A549 (cell line): ENCODE measurements around the gene DACH1. TPM values are rescaled to one million over a fixed set of nuclear protein-coding genes. Genes with fewer than 3 reads are reported as not detected.

ENCODE experiments used
- ATAC-seq, 2 experiments: fragments of 200-7000 bp in 1 of 2; fragments of >200 bp in 1 of 2; cut with Nextera tagmentation in 1 of 2; cut with Tn5 transposase in 1 of 2; 3 replicates each; pipeline versions ENCODE4 v1.8.0 to v1.9.1; 2018 to 2020; ENCODE audit warnings: mild to moderate bottlenecking in 1 of 2, moderate library complexity in 1 of 2
- CTCF ChIA-PET: fragments of 300-600 bp; sonication (Branson Sonifier 250); formaldehyde crosslinking; extraction: SDS; loops from one replicate; lab custom pipeline; 2021; ENCODE audit warnings: antibody characterized with exemption, inconsistent platforms; lab: Yijun Ruan, JAX
- POLR2A ChIA-PET: fragments of 350-600 bp; formaldehyde crosslinking; extraction: SDS; loops from one replicate; lab custom pipeline; 2021; ENCODE audit warnings: antibody characterized with exemption, inconsistent platforms; lab: Yijun Ruan, JAX
- DNase-seq, 2 experiments: peaks; one replicate each; pipeline versions ENCODE4 v3.0.0 to v3.0.0-alpha.2; 2011 to 2016; ENCODE audit warnings: low read depth in 1 of 2, low spot score in 1 of 2
- FAIRE-seq: peaks from 2 replicates; lab custom pipeline; 2011; peaks lifted over from hg19 to GRCh38; lab: Jason Lieb, UNC
- H3K27ac ChIP-seq, 2 experiments: fragments of >200 bp; sonication (Bioruptor Twin); formaldehyde crosslinking; 3 replicates each; pipeline ENCODE4 v1.5.1; 2016 to 2017
- H3K4me1 ChIP-seq: fragments of >200 bp; sonication (Bioruptor Twin); formaldehyde crosslinking; 3 replicates; pipeline ENCODE4 v1.6.1; 2016
- H3K4me2 ChIP-seq: fragments of >200 bp; sonication (Bioruptor Twin); formaldehyde crosslinking; 3 replicates; pipeline ENCODE4 v1.6.1; 2016
- H3K4me3 ChIP-seq: fragments of >200 bp; sonication (Bioruptor Twin); formaldehyde crosslinking; 3 replicates; pipeline ENCODE4 v1.5.1; 2016
- H3K9me3 ChIP-seq: fragments of >200 bp; sonication (Bioruptor Twin); formaldehyde crosslinking; 3 replicates; pipeline ENCODE4 v1.6.1; 2016
- BCL3 ChIP-seq: fragments of >200 bp; sonication (Bioruptor Twin); formaldehyde crosslinking; IDR thresholded peaks from 3 replicates; pipeline ENCODE4 v1.6.1; 2016
- CBX2 ChIP-seq: fragments of 200-600 bp; sonication (generic); IDR thresholded peaks from 2 replicates; pipeline ENCODE4 v1.6.1; 2016; ENCODE audit warnings: low read depth, mild to moderate bottlenecking, borderline replicate concordance
- CEBPB ChIP-seq, 2 experiments: fragments of >200 bp in 1 of 2; sonication (Bioruptor Twin) in 1 of 2; formaldehyde crosslinking in 1 of 2; IDR thresholded peaks; 2 replicates each; pipeline ENCODE4 v1.6.1; 2012 to 2016
- CHD4 ChIP-seq: fragments of 200-600 bp; sonication (generic); IDR thresholded peaks from 2 replicates; pipeline ENCODE4 v1.6.1; 2016; ENCODE audit warnings: antibody characterized with exemption, mild to moderate bottlenecking, borderline replicate concordance
- CTCF ChIP-seq: fragments of >200 bp; sonication (Bioruptor Twin); formaldehyde crosslinking; IDR thresholded peaks from 3 replicates; pipeline ENCODE4 v1.5.1; 2016
- EHMT2 ChIP-seq: fragments of 200-600 bp; sonication (generic); IDR thresholded peaks from 2 replicates; pipeline ENCODE4 v1.6.1; 2016; ENCODE audit warnings: antibody characterized with exemption, low read depth, mild to moderate bottlenecking, moderate library complexity
- ELK1 ChIP-seq: fragments of 150-350 bp; IDR thresholded peaks from 2 replicates; pipeline ENCODE4 v1.6.1; 2014; ENCODE audit warnings: low read depth, mild to moderate bottlenecking, low read length
- EP300 ChIP-seq, 2 experiments: fragments of >200 bp; sonication (Bioruptor Twin); formaldehyde crosslinking; IDR thresholded peaks; 2 replicates in 1 of 2; 3 replicates in 1 of 2; pipeline ENCODE4 v1.6.1; 2016 to 2017
- FOXS1 ChIP-seq: fragments of 250-450 bp; sonication (Bioruptor Pico); IDR thresholded peaks from 2 replicates; pipeline ENCODE4 v1.5.0; 2020; ENCODE audit warnings: mild to moderate bottlenecking, moderate library complexity
- GATA3 ChIP-seq: IDR thresholded peaks from 2 replicates; pipeline ENCODE4 v1.6.1; 2012; ENCODE audit warnings: borderline replicate concordance
- HDAC2 ChIP-seq: fragments of 200-600 bp; sonication (generic); IDR thresholded peaks from 2 replicates; pipeline ENCODE4 v1.6.1; 2016
- HES2 ChIP-seq: fragments of >200 bp; sonication (Bioruptor Twin); formaldehyde crosslinking; IDR thresholded peaks from 2 replicates; pipeline ENCODE4 v1.6.1; 2016
- HEYL ChIP-seq: fragments of 250-450 bp; sonication (Bioruptor Pico); IDR thresholded peaks from 2 replicates; pipeline ENCODE4 v1.8.0; 2021; ENCODE audit warnings: mild to moderate bottlenecking, moderate library complexity
- HOXA7 ChIP-seq: fragments of 250-450 bp; sonication (Bioruptor Pico); IDR thresholded peaks from 2 replicates; pipeline ENCODE4 v1.5.0; 2020; ENCODE audit warnings: mild to moderate bottlenecking, moderate library complexity
- HOXB13 ChIP-seq: fragments of 250-450 bp; sonication (Bioruptor Pico); IDR thresholded peaks from 2 replicates; pipeline ENCODE4 v1.5.0; 2020; ENCODE audit warnings: low read depth, mild to moderate bottlenecking, moderate library complexity
- HOXB5 ChIP-seq: fragments of 250-450 bp; sonication (Bioruptor Pico); IDR thresholded peaks from 2 replicates; pipeline ENCODE4 v1.5.0; 2020; ENCODE audit warnings: mild to moderate bottlenecking, moderate library complexity
- JUNB ChIP-seq: fragments of >200 bp; sonication (Bioruptor Twin); formaldehyde crosslinking; IDR thresholded peaks from 2 replicates; pipeline ENCODE4 v1.6.1; 2016
- MAFK ChIP-seq: fragments of 450-650 bp; IDR thresholded peaks from 2 replicates; pipeline ENCODE4 v1.6.1; 2014; ENCODE audit not compliant: partially characterized antibody
- MAX ChIP-seq: IDR thresholded peaks from 2 replicates; pipeline ENCODE4 v1.6.1; 2012
- NPAS2 ChIP-seq: fragments of 250-450 bp; sonication (Bioruptor Pico); IDR thresholded peaks from 2 replicates; pipeline ENCODE4 v1.8.0; 2022; ENCODE audit warnings: mild to moderate bottlenecking, moderate library complexity, borderline replicate concordance
- PBX3 ChIP-seq: IDR thresholded peaks from 2 replicates; pipeline ENCODE4 v1.6.1; 2012
- RARB ChIP-seq: fragments of 250-450 bp; sonication (Bioruptor Pico); IDR thresholded peaks from 2 replicates; pipeline ENCODE4 v1.8.0; 2021; ENCODE audit warnings: mild to moderate bottlenecking, moderate library complexity
- RCOR1 ChIP-seq: fragments of 150-350 bp; IDR thresholded peaks from 2 replicates; pipeline ENCODE4 v1.6.1; 2014; ENCODE audit warnings: antibody characterized with exemption, low read length, low read depth
- RFX5 ChIP-seq: fragments of 450-650 bp; IDR thresholded peaks from 2 replicates; pipeline ENCODE4 v1.7.1; 2014; ENCODE audit warnings: antibody characterized with exemption, mild to moderate bottlenecking, moderate library complexity
- SMC3 ChIP-seq: fragments of >200 bp; sonication (Bioruptor Twin); formaldehyde crosslinking; IDR thresholded peaks from 3 replicates; pipeline ENCODE4 v1.6.1; 2018; ENCODE audit warnings: inconsistent platforms
- ZFP36 ChIP-seq: fragments of 450-650 bp; IDR thresholded peaks from 2 replicates; pipeline ENCODE4 v1.6.1; 2014; ENCODE audit warnings: borderline replicate concordance; ENCODE audit not compliant: partially characterized antibody
- WGBS: methylation state at CpG from one replicate; pipeline ENCODE4 v1.1.6; 2017; ENCODE audit errors: missing lambda C conversion rate; 5-methylcytosine and 5-hydroxymethylcytosine counted together
- polyA plus RNA-seq, 4 experiments: library from polyadenylated mRNA; depleted of rRNA in 3 of 4; stranded (reverse); fragments of >200 nt; fragmentation: RNase III in 1 of 4; extraction: RNeasy Plus Mini Kit Qiagen cat#74134 plus additional on column Dnase treatment in 1 of 4; gene quantifications; 2 replicates in 3 of 4; 3 replicates in 1 of 4; pipeline ENCODE4 v1.2.3, GENCODE V29; 2011 to 2017

The DACH1 gene
- polyA plus RNA-seq, 2 of the 4 experiments (the other 2 are of a cell fraction): not detected

GRCh38 chr13:71619096-71619495 lies 247.9 kb downstream of the DACH1 start (continued):
- TF ChIP-seq MAX: no peak
- TF ChIP-seq CBX2: no peak

GRCh38 chr13:71618159-71618558 lies 248.8 kb downstream of the DACH1 start:
- H3K4me1 ChIP-seq: no peaks in the 10 kb centered on the region
- H3K4me2 ChIP-seq: no peak overlapping the region
- ChIA-PET CTCF (no interaction called here), POLR2A (no interaction called here)
- no peaks in the 10 kb centered on the region for H3K9me3 ChIP-seq
- no peak overlapping the region for H3K27ac ChIP-seq
- FAIRE-seq: no peak
- TF ChIP-seq ELK1 (no peak), RFX5 (no peak), RCOR1 (no peak), HEYL (no peak), HOXB5 (CRISPR knock-in tag) (no peak), GATA3 (no peak), MAFK (no peak), BCL3 (no peak)
- H3K4me3 ChIP-seq: no peak overlapping the region
- DNase-seq: no peak
- ATAC-seq: no peak

- no peak for ATAC-seq
- Histone ChIP-seq H3K4me1 (no peaks in the 10 kb centered on the region), H3K4me3 (no peak overlapping the region), H3K4me2 (no peak overlapping the region), H3K9me3 (no peaks in the 10 kb centered on the region), H3K27ac (no peak overlapping the region)
- POLR2A ChIA-PET: no interaction called here
- 47% methylated on average over 1 of the region's 1 CpG for WGBS
- FAIRE-seq: no peak
- no peak for DNase-seq
- TF ChIP-seq HOXB13 (CRISPR knock-in tag): no peak
- TF ChIP-seq JUNB: no peak
- TF ChIP-seq FOXS1: no peak
- no peak for TF ChIP-seq NPAS2 (CRISPR knock-in tag)
- TF ChIP-seq HDAC2: no peak
- TF ChIP-seq RARB (CRISPR knock-in tag): no peak
- TF ChIP-seq HOXB5 (CRISPR knock-in tag): no peak
- TF ChIP-seq HOXA7 (CRISPR knock-in tag): no peak
- TF ChIP-seq CBX2: no peak
- no peak for TF ChIP-seq SMC3
- no peak for TF ChIP-seq EP300 (IDR thresholded peaks at IDR 0.05)
- TF ChIP-seq CHD4: no peak
- CTCF ChIA-PET: no interaction called here
Measured at GRCh38 chr13:71617265-71617664, 249.7 kb downstream of the DACH1 start.

GRCh38 chr13:71613066-71613745 lies 253.8 kb downstream of the DACH1 start:
- POLR2A ChIA-PET: no interaction called here
- DNase-seq: no peak
- no peak for FAIRE-seq
- 18% methylated on average over 6 of the region's 6 CpGs for WGBS
- Histone ChIP-seq H3K27ac (no peak overlapping the region), H3K4me2 (no peak overlapping the region), H3K4me1 (no peaks in the 10 kb centered on the region), H3K9me3 (no peaks in the 10 kb centered on the region), H3K4me3 (no peak overlapping the region)
- CTCF ChIA-PET: no interaction called here
- ATAC-seq: no peak
- TF ChIP-seq RCOR1: no peak
- no peak for TF ChIP-seq EP300 (IDR thresholded peaks at IDR 0.05)
- no peak for TF ChIP-seq PBX3
- TF ChIP-seq CHD4: no peak
- TF ChIP-seq ZFP36: no peak
- no peak for TF ChIP-seq CEBPB (IDR thresholded peaks at IDR 0.05)
- no peak for TF ChIP-seq EHMT2
- no peak for TF ChIP-seq HES2
- no peak for TF ChIP-seq CTCF
- no peak for TF ChIP-seq BCL3
